SH-SY5Y (cell line): ENCODE results near the gene WWOX.

Experiments used
- GATA2 ChIP-seq: IDR thresholded peaks from 2 replicates; pipeline ENCODE4 v1.6.1; 2011; ENCODE audit warnings: mild to moderate bottlenecking, low read depth, low read length
- GATA3 ChIP-seq: IDR thresholded peaks from 2 replicates; pipeline ENCODE4 v1.6.1; 2011; ENCODE audit warnings: low read depth, mild to moderate bottlenecking, low read length, moderate library complexity

GRCh38 chr16:78179666-78180065, 80.2 kb downstream of the WWOX start:
- TF ChIP-seq GATA2 (no peak), GATA3 (no peak)
